Adrenal gland (tissue), 12 donors: ENCODE data around the gene PRMT5. TPM values are rescaled to one million over a fixed set of nuclear protein-coding genes. Genes with fewer than 3 reads are reported as not detected.
A peak's percentile ranks its signal among the peaks of the same experiment; 100 is the strongest.

Source experiments
- DNase-seq, 7 donors: peaks; one replicate each; pipeline ENCODE4 v3.0.0-alpha.2; 2019 to 2020
- H3K27ac ChIP-seq, 5 donors: fragments of 200-600 bp; sonication (generic) in 4 of 5; 1 replicate in 3 of 5; 2 replicates in 2 of 5; pipeline versions ENCODE4 v1.5.1 to v1.8.0; 2016 to 2020; ENCODE audit warnings: mild to moderate bottlenecking in 1 of 5
- H3K27me3 ChIP-seq: fragments of 200-600 bp; 2 replicates; pipeline ENCODE4 v1.8.0; 2021
- H3K36me3 ChIP-seq, 2 donors: fragments of 200-600 bp; replicated peaks in 1 of 2; 1 replicate in 1 of 2; 2 replicates in 1 of 2; pipeline versions ENCODE4 v1.5.1 to v1.8.0; 2018 to 2022
- H3K4me1 ChIP-seq, 2 donors: fragments of 200-600 bp; replicated peaks in 1 of 2; 1 replicate in 1 of 2; 2 replicates in 1 of 2; pipeline versions ENCODE4 v1.5.1 to v1.8.0; 2018 to 2021
- H3K4me3 ChIP-seq, 4 donors: fragments of 200-600 bp; sonication (generic) in 3 of 4; one replicate each; pipeline ENCODE4 v1.5.1; 2016 to 2018
- H3K9me3 ChIP-seq, 3 donors: fragments of 200-600 bp; sonication (generic) in 1 of 3; replicated peaks in 1 of 3; 1 replicate in 2 of 3; 2 replicates in 1 of 3; pipeline versions ENCODE4 v1.5.1 to v1.8.0; 2016 to 2021
- CTCF ChIP-seq, 6 experiments: fragments of 450-650 bp in 4 of 6; fragments of 200-600 bp in 2 of 6; sonication (generic) in 1 of 6; IDR thresholded peaks; 1 replicate in 5 of 6; 2 replicates in 1 of 6; pipeline versions ENCODE4 v1.5.1 to v1.8.0; 2016 to 2021; ENCODE audit warnings: antibody characterized with exemption in 6 of 6, mild to moderate bottlenecking in 2 of 6, moderate library complexity in 1 of 6
- POLR2A ChIP-seq, 2 donors: fragments of 450-650 bp; IDR thresholded peaks; one replicate each; pipeline ENCODE4 v1.6.1; 2017; ENCODE audit warnings: antibody characterized with exemption in 2 of 2, mild to moderate bottlenecking in 2 of 2, moderate library complexity in 1 of 2
- WGBS, 4 donors: extraction: QIAGEN DNeasy Blood & Tissue Kit in 2 of 4; methylation state at CpG; one replicate each; pipeline versions ENCODE4 v1.1.5 to v1.1.7; 2013 to 2017; 5-methylcytosine and 5-hydroxymethylcytosine counted together
- intact Hi-C, 2 donors: fragments of 100-400 bp; cut with DNase I; formaldehyde crosslinking; loops; one replicate each; pipeline versions ENCODE4 v1.14.1 to v1.15.0; 2022 to 2023
- polyA plus RNA-seq, 3 donors: library from polyadenylated mRNA; stranded (reverse); fragments of 200-250 nt in 2 of 3; fragments of 350-450 nt in 1 of 3; fragmentation: Illumina TruSeq in 1 of 3; extraction: RNeasy Lipid Tissue Mini Kit (QIAGEN cat#74804) in 1 of 3; gene quantifications; one replicate each; pipeline ENCODE4 v1.2.3, GENCODE V29; 2013 to 2014
- total RNA-seq, 9 donors: library from RNA; depleted of rRNA in 4 of 9; stranded (reverse); fragments of >200 nt in 4 of 9; fragments of 120-200 nt in 1 of 9; fragmentation: NEBNext Ultra II Directional in 1 of 9; extraction: Animal tissue kit (Norgen Biotek cat#: 25700) in 1 of 9; gene quantifications; one replicate each; pipeline versions ENCODE4 v1.1.0 to v1.2.4, GENCODE V29; 2013 to 2023
- donor health status: healthy with polysubstance abuse.
- donor health status: Bipolar disorder and iron deficiency.
- donor health status: DM: yes; HTN: yes; CAD: no.
- donor health status: DM: no; HTN: no; CAD: no.
- donor health status: DM: no; HTN: no; CAD: no.
- donor health status: DM: yes; HTN: yes; CAD: no.

PRMT5 gene
- total and polyA plus RNA-seq, 12 donors, result 20.9 to 134 (median 62.8) TPM

GRCh38 chr14:22908601-22909000 lies 20.6 kb downstream of the PRMT5 start:
- peaks cover 0 to 76% of the 10 kb centered on the region in 2 donors for H3K36me3 ChIP-seq
- no peak for TF ChIP-seq CTCF (IDR thresholded peaks at IDR 0.05)
- TF ChIP-seq POLR2A (IDR thresholded peaks at IDR 0.05), result no peak
- no peaks in the 10 kb centered on the region for H3K9me3 ChIP-seq
- H3K4me1 ChIP-seq, result peaks cover 3 to 11% of the 10 kb centered on the region in 2 donors
- H3K27ac ChIP-seq, result peak overlapping the region in 3 of 5 donors; percentile 3 to 40 (median 23)
- peak in 1 of 7 donors; percentile 47 for DNase-seq
- 67 to 81% (median 70%) methylated on average over 8 of the region's 8 CpGs for WGBS, 4 donors
- intact Hi-C loops, result no loop called here
- H3K27me3 ChIP-seq, result no peaks in the 10 kb centered on the region
- H3K4me3 ChIP-seq, result no peak overlapping the region

- H3K36me3 ChIP-seq, result peaks cover 0 to 87% of the 10 kb centered on the region in 2 donors
- 74 to 82% (median 78%) methylated on average over 3 of the region's 3 CpGs for WGBS, 4 donors
- intact Hi-C loops, result no loop called here
- H3K9me3 ChIP-seq, result no peaks in the 10 kb centered on the region
- H3K4me3 ChIP-seq, result no peak overlapping the region
- peak overlapping the region in 1 of 5 donors; percentile 9 for H3K27ac ChIP-seq
- TF ChIP-seq CTCF (IDR thresholded peaks at IDR 0.05) (no peak), POLR2A (IDR thresholded peaks at IDR 0.05) (no peak)
- DNase-seq, result no peak
- H3K27me3 ChIP-seq, result no peaks in the 10 kb centered on the region
- H3K4me1 ChIP-seq, result peaks cover 8 to 15% of the 10 kb centered on the region in 2 donors
Measured at GRCh38 chr14:22907429-22907828, 21.7 kb downstream of the PRMT5 start.

GRCh38 chr14:22906073-22906472 lies 23.1 kb downstream of the PRMT5 start:
- no peak for DNase-seq
- intact Hi-C loops, result no loop called here
- WGBS, 4 donors, result 95 to 97% (median 96%) methylated on average over 20 of the region's 20 CpGs

GRCh38 chr14:22905627-22906026 lies 23.5 kb downstream of the PRMT5 start:
- intact Hi-C loops, result no loop called here
- TF ChIP-seq POLR2A (IDR thresholded peaks at IDR 0.05) (no peak), CTCF (IDR thresholded peaks at IDR 0.05) (no peak)

More at GRCh38 chr14:22906073-22906472, 23.1 kb downstream of the PRMT5 start:
- peaks cover 8 to 15% of the 10 kb centered on the region in 2 donors for H3K4me1 ChIP-seq
- TF ChIP-seq CTCF (IDR thresholded peaks at IDR 0.05), result no peak
- no peak for TF ChIP-seq POLR2A (IDR thresholded peaks at IDR 0.05)
- peaks cover 0 to 95% of the 10 kb centered on the region in 2 donors for H3K36me3 ChIP-seq
- H3K4me3 ChIP-seq, result no peak overlapping the region
- H3K9me3 ChIP-seq, result no peaks in the 10 kb centered on the region
- no peaks in the 10 kb centered on the region for H3K27me3 ChIP-seq
- H3K27ac ChIP-seq, result no peak overlapping the region

More at GRCh38 chr14:22905627-22906026, 23.5 kb downstream of the PRMT5 start:
- H3K27me3 ChIP-seq, result no peaks in the 10 kb centered on the region
- no peak overlapping the region for H3K4me3 ChIP-seq
- 91 to 96% (median 92%) methylated on average over 4 of the region's 4 CpGs for WGBS, 4 donors
- no peaks in the 10 kb centered on the region for H3K9me3 ChIP-seq
- peaks cover 8 to 15% of the 10 kb centered on the region in 2 donors for H3K4me1 ChIP-seq
- H3K27ac ChIP-seq, result no peak overlapping the region
- DNase-seq, result no peak
- H3K36me3 ChIP-seq, result peaks cover 0 to 95% of the 10 kb centered on the region in 2 donors
